HL-60 (cell line): Measurements from ENCODE around the gene POU2F2.

Source experiments
- DNase-seq, 2 experiments: peaks; one replicate each; pipeline ENCODE4 v3.0.0-alpha.2; 2010 to 2020; ENCODE audit warnings: low read depth in 1 of 2, low spot score in 1 of 2
- H3K27ac ChIP-seq: fragments of 250-450 bp; sonication (Bioruptor Pico); replicated peaks from 2 replicates; pipeline ENCODE4 v1.5.1; 2020; ENCODE audit warnings: mild to moderate bottlenecking, moderate library complexity
- H3K27me3 ChIP-seq: fragments of 250-450 bp; sonication (Bioruptor Pico); 2 replicates; pipeline ENCODE4 v1.5.1; 2021; ENCODE audit warnings: mild to moderate bottlenecking, moderate library complexity; ENCODE audit not compliant: insufficient read depth, poor library complexity, severe bottlenecking
- H3K4me3 ChIP-seq: replicated peaks from 2 replicates; pipeline ENCODE4 v1.5.1; 2011; ENCODE audit warnings: mild to moderate bottlenecking, control low read depth, low read length; ENCODE audit not compliant: insufficient read depth
- CTCF ChIP-seq: IDR thresholded peaks from one replicate; pipeline ENCODE4 v1.5.1; 2011; ENCODE audit warnings: low read length, control low read depth, inconsistent platforms; ENCODE audit not compliant: insufficient read depth
- GABPA ChIP-seq: IDR thresholded peaks from 2 replicates; pipeline ENCODE4 v1.6.1; 2012; ENCODE audit warnings: low read depth
- POLR2AphosphoS5 ChIP-seq: IDR thresholded peaks from 2 replicates; pipeline ENCODE4 v1.6.1; 2012; ENCODE audit warnings: low read depth
- REST ChIP-seq: IDR thresholded peaks from 2 replicates; pipeline ENCODE4 v1.6.1; 2012; ENCODE audit warnings: low read depth; ENCODE audit not compliant: insufficient replicate concordance
- SPI1 ChIP-seq: IDR thresholded peaks from 2 replicates; pipeline ENCODE4 v1.6.1; 2012; ENCODE audit warnings: low read depth, mild to moderate bottlenecking, borderline replicate concordance

The POU2F2 gene

GRCh38 chr19:42124386-42124901 lies 7.8 kb downstream of the POU2F2 start:
- Histone ChIP-seq H3K27me3 (no peaks in the 10 kb centered on the region), H3K27ac (no peak overlapping the region)

GRCh38 chr19:42123765-42124164 lies 8.5 kb downstream of the POU2F2 start:
- no peak for DNase-seq

More at GRCh38 chr19:42124386-42124901, 7.8 kb downstream of the POU2F2 start:
- DNase-seq, result no peak
- no peak overlapping the region for H3K4me3 ChIP-seq
- TF ChIP-seq SPI1 (no peak), REST (no peak)

GRCh38 chr19:42122691-42123607 lies 9.3 kb downstream of the POU2F2 start:
- Histone ChIP-seq H3K27ac (no peak overlapping the region), H3K27me3 (no peaks in the 10 kb centered on the region), H3K4me3 (no peak overlapping the region)
- TF ChIP-seq CTCF (no peak), SPI1 (no peak), GABPA (no peak), REST (no peak), POLR2AphosphoS5 (no peak)
- DNase-seq, result no peak

More at GRCh38 chr19:42123765-42124164, 8.5 kb downstream of the POU2F2 start:
- TF ChIP-seq CTCF (no peak), POLR2AphosphoS5 (no peak), GABPA (no peak), SPI1 (no peak), REST (peak; percentile 65)
- H3K27ac ChIP-seq, result no peak overlapping the region
- no peak overlapping the region for H3K4me3 ChIP-seq
- no peaks in the 10 kb centered on the region for H3K27me3 ChIP-seq
